GM18867 (cell line): ENCODE measurements around the gene DCBLD2.

Experiments
- ATAC-seq: cut with Tn5 transposase; IDR thresholded peaks from one replicate; pipeline ENCODE4 v1.9.1; 2021; ENCODE audit warnings: mild to moderate bottlenecking, moderate library complexity; ENCODE audit not compliant: unreplicated experiment

DCBLD2 gene

DNA sequence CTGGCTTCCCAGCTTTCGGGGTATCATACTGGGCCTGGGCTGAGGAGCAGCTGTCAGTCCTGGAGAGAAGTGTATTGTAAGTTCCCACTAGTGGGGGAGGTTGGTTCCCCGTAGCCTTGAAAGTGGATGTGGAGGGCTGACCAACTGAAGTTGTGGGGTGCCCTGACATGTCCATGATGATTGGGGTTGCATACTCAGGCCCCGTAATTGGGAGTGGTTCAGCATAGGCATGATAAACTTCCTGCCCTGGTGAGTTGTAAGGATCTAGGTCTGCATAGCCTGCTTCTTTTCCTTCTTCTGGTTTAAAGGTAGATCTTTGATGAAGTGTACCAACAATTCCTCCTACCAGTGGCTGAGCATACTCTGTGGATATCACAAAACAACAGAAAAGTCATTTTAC lies 102.0 kb downstream of the DCBLD2 start:
- no peak for ATAC-seq

DNA sequence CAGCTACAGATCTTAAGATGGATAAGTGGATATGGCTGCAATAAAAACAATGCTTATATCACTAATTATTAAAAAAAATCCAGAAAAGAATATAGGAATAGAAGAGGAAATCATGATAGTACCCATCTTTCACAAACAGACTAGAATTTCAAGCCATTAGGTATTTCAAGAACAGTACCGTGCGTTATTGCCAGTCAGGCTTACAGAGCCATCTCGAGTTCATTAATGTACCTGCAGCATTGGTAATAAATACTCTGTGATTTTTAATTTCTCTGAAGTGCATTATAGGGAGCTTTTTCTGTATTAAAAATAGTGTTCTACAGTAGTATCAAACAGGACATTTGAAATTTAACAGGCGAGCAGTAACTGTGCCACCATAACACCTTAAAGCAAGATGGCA lies 102.7 kb downstream of the DCBLD2 start:
- ATAC-seq = no peak

DNA sequence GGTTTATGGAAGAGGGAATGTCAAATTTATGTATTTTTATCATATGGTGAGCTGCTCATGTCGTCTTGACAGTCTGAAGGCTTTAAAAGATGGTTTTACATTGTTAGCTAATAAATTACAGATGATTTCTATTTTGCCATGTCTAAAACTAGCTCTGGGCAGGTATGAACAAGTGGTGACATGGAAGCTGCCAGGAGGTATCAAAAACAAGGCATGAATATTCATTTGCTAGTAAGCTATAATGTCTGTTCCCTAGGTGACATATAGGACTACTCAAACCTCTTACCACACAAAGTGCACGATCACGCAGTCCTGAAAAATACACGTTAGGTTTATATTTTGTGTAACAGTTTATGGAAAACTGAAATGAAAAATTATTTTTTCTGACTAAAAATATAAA lies 103.6 kb downstream of the DCBLD2 start:
- no peak for ATAC-seq

GRCh38 chr3:98796334-98796733 lies 105.2 kb downstream of the DCBLD2 start:
- ATAC-seq = no peak

DNA sequence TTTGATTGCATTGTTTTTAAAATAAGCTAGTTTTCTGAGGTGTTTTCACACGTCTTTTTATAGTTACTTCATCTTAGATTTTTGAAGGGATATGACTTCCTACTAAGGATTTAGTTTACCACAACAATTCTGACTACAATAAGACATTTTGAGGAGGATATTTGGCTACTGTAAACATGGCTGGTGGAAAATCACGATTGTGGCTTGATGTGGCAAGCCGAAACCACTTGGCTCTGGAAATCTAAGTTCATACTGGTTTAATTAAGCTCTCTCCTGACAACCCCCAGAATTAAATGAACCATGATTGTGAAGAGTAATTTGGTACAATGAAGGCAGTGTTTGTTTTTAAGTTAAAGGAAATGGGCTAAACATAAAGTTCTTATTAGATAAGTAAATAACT lies 107.5 kb downstream of the DCBLD2 start:
- ATAC-seq = no peak

- ATAC-seq = no peak
Observed at GRCh38 chr3:98791341-98792325, 109.9 kb downstream of the DCBLD2 start.

DNA sequence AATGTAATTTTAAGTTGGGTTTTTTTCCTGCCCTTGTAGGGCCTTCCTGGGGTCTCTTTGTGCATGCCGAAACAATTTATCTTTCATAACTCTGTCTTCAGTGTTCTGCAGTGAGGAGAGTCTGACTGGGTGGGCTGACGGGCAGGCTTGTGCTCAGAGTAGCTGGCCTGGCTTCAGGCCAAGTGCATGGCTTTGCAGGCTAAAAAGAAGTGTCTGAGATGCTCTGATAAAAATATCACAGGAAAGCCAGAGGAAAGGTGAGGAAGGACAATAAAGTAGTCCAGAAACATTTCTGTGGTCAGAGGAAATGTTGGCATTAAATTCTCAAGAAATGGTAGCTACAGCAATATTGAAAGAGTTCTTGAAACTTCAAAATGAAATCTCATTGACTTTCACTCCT lies 112.8 kb downstream of the DCBLD2 start:
- no peak for ATAC-seq

DNA sequence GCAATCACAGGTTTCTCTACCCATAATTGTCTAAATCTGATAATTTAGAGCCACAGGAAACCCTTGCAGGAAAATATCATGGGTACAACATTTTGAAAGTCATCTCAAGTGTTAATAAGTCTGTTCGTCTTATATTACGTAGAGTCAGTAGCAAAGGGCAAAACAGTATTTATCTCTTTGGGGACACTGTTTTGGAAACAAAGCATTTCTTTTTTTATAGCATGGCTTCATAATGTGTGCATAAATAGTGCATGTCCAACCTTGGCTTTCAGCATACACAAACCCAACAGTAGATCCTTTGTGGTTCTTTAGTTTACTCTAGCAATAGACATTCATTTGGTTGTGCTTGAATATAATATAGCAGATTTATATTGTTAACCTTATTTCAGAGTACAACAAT lies 114.3 kb downstream of the DCBLD2 start:
- ATAC-seq = no peak

GRCh38 chr3:98786364-98787006 lies 115.0 kb downstream of the DCBLD2 start:
- ATAC-seq = no peak

DNA sequence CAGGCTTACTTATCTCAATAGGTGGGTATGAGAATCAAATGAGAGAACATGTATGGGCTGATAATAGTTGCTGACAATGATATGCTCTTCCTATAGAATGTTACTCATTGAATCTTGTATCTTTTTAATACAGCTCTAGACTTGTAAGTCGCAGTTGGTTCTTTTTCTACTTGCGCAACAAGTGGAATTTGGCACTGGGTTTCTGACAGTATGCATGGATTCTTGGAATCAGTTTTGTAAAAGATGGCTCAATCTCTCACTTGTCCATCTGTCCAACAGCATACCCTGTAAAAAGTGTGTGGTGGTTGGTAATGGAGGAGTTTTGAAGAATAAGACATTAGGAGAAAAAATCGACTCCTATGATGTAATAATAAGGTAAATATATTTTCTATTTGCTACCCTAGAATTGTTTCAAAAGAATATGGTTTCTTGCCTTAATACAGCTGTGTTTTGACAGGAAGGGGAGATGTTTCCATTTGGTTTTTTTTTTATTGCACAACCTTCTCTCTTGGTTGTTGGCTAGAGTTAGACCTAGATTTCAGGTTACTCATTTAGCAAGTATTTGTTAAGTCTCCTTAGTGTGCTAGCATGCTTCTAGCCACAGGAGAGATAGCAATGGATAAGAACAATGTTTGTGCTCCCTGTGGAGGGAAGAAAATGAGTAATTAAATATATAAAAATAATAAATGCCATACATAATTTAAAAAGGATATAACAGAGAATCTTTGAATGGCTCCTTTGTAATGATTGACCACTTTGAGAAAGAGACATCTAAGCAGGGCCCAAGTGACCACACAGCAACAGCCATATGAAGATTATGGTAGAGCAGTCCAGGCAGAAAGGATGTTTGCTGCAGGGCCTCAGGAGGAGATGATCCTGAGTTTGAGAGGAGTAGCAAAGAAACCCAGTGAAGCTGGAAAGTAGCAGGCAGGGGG lies 116.6 kb downstream of the DCBLD2 start:
- ATAC-seq = no peak

GRCh38 chr3:98784042-98784441 lies 117.5 kb downstream of the DCBLD2 start:
- ATAC-seq = no peak

DNA sequence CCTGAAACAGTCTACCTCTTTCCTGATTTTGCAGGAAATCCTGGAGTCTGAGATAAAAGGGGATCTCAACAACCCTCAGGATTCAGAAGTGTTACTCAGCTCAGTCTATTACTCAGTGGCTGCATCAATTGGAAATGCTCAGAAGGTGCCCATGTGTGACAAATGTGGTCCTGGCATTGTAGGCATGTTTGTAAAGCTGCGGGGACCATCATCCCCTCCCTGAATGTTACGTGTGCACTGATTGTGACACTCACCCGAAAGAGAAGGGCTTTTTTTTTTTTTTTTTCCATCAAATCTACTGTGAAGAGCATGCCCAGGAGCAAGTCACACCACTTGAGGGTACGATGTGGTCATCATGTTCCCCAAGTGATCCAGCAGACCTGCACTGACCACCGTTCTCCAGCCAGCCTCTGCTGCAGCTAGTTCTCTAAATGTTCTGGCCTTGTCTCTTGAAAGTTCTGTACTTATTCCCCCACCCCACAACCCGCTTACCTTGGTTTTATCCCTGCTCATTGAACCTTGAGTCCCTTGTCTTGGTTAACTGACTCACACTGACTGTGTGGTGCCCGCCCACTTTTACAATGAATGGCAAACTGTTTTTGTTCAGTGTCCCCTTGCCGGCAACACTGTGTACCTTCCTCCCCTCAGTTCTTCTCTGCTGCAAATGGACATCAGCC lies 118.5 kb downstream of the DCBLD2 start:
- no peak for ATAC-seq

DNA sequence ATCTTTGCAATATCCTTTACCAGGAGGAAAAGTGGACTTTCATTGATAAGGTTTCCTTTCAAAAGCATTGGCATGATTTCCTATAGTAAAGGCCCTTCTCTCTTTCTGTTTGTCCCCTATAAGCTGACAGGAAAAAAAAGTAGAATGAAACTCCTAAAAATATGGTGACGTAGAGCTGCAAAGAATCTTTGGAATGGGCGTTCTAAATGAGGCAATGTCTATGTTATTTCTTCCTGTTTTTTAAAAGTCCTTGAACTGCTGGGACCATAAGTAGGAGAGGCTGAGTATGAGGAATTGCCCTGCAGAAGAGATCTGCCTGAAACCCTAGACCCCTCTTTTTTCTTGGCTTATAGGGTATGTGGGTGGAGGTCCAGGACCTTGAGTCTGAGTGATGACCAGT lies 121.2 kb downstream of the DCBLD2 start:
- no peak for ATAC-seq

GRCh38 chr3:98779541-98780335 lies 121.8 kb downstream of the DCBLD2 start:
- no peak for ATAC-seq

GRCh38 chr3:98778852-98779413 lies 122.6 kb downstream of the DCBLD2 start:
- no peak for ATAC-seq

GRCh38 chr3:98778383-98778782 lies 123.1 kb downstream of the DCBLD2 start:
- ATAC-seq = no peak

DNA sequence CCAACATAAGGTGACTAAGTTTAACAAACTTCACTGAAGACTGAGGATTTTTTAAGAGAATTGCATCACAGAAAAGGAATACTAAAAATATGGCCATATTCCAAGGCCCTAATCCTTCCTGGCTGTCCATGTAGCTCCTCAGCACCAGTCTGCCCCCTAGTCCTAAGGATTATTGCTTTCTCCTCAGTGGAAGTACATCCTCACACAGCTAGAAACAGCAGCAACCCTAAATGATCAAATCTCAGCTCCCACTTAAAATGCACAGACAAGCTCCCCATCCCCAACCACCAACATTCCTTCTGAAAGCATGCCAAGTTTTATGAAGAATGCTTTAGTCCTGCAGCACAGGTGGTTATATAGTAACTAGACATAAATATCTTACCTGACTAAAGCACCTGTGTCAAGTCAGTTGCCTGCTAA lies 123.7 kb downstream of the DCBLD2 start:
- ATAC-seq = no peak

DNA sequence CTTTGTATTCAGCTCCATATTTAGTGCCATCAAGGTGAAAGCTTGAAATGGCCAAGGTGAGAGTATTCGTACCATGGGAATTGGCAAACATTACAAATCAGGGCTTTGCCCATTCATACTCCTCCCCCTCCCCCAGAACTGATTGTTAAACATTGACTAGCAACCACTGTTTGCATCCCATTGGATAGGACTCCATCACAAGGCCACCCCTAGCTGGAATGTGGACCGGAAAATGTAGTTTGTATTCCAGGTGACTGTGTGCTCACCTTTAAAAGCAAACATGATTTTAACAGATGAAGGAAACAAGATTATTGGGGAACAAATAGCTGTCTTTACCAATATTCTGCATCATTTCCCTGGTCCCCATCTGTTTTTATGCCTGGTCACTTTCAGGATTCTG lies 124.2 kb downstream of the DCBLD2 start:
- no peak for ATAC-seq

DNA sequence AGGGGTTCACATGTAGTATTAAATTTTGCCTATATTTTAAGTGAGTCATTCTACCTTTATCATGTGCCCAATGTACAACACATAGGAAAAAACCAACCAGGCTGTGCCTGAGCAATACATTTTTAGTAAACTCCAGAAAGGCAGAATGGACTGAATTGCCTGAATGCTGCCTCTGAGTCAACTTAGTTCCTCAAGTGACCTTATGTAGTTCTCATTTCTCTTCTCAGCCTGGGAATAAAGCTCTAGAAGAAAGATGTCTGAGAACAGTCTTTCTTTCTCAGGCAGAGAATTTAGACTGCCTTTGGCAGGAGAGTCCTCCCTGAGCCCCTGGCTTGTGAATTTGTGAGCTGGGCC lies 125.4 kb downstream of the DCBLD2 start:
- ATAC-seq = no peak
